ENCODE results near the gene MYOF. TPM values are rescaled to one million over a fixed set of nuclear protein-coding genes. Genes with fewer than 3 reads are reported as not detected.

Gene MYOF
- total and polyA plus RNA-seq, 2 experiments from 2014 or later = 101 to 261 TPM

DNA sequence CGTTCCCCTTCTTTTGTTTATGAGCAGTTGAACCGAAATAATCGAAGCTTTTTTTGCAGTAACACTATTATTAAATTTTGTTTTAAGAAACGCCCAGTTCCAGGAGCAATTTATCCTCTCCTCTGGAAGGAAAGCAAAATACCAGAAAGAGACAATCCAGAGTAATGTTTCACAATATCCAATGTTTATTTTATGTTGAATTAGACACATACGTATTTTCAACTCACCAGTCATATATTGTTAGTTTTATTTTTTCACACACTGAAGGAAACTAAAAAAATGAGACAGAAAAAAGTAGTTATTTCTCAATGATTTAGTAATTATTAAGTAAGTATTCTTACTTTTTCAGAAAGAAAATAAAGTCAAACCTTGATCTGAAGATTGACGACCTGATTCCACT is 85.1 kb downstream of the MYOF start:
- 77 to 79% methylated on average over 6 of the region's 6 CpGs for WGBS, 2 experiments (ENCODE audit: low coverage in 1 of 2, low lambda C conversion rate in 2 of 2, missing lambda C conversion rate in 2 of 2)
- Histone ChIP-seq H3F3A (ENCODE audit: insufficient read depth) (peaks cover 58% of the 10 kb centered on the region), H3K9me2 (ENCODE audit: insufficient read depth) (no peaks in the 10 kb centered on the region), H3K4me2 (ENCODE audit: unreplicated experiment) (no peak overlapping the region), H3K4me3 (no peak overlapping the region), H2AFZ (no peak overlapping the region), H3K36me3 (ENCODE audit: low read depth) (peaks cover 93% of the 10 kb centered on the region), H3K9ac (no peak overlapping the region), H3K9me3 (ENCODE audit: low read depth) (no peaks in the 10 kb centered on the region), H3K27ac (no peak overlapping the region), H3K79me2 (ENCODE audit: insufficient read depth) (peaks cover 43% of the 10 kb centered on the region), H3K27me3 (replicated peaks; ENCODE audit: insufficient read depth) (no peaks in the 10 kb centered on the region), H3K4me1 (ENCODE audit: insufficient read depth) (peaks cover 7% of the 10 kb centered on the region; the same call in 1 of the 2 replicates), H4K20me1 (ENCODE audit: insufficient read depth) (no peaks in the 10 kb centered on the region)
- DNase-seq = no peak
- TF ChIP-seq EZH2phosphoT487 (IDR thresholded peaks at IDR 0.05; ENCODE audit: insufficient read depth, low read depth) (no peak), EZH2 (IDR thresholded peaks at IDR 0.05; ENCODE audit: insufficient read depth, poor library complexity, severe bottlenecking) (no peak)
- in situ Hi-C loops (cut with MboI) = no loop called here

- H3K9me2 ChIP-seq (ENCODE audit: insufficient read depth) = no peaks in the 10 kb centered on the region
- in situ Hi-C loops (cut with MboI) = no loop called here
- no peak overlapping the region for H3K9ac ChIP-seq
- H3K36me3 ChIP-seq (ENCODE audit: low read depth) = peaks cover 78% of the 10 kb centered on the region
- H3K79me2 ChIP-seq (ENCODE audit: insufficient read depth) = peaks cover 26% of the 10 kb centered on the region
- H3K4me2 ChIP-seq (ENCODE audit: unreplicated experiment) = no peak overlapping the region
- 70 to 71% methylated on average over 7 of the region's 7 CpGs for WGBS, 2 experiments (ENCODE audit: low coverage in 1 of 2, low lambda C conversion rate in 2 of 2, missing lambda C conversion rate in 2 of 2)
- H3K4me1 ChIP-seq (ENCODE audit: insufficient read depth) = peaks cover 22% of the 10 kb centered on the region
- no peaks in the 10 kb centered on the region for H3K9me3 ChIP-seq (ENCODE audit: low read depth)
- no peak overlapping the region for H3K4me3 ChIP-seq
- H4K20me1 ChIP-seq (ENCODE audit: insufficient read depth) = no peaks in the 10 kb centered on the region
- TF ChIP-seq EZH2 (IDR thresholded peaks at IDR 0.05; ENCODE audit: insufficient read depth, poor library complexity, severe bottlenecking) (no peak), EZH2phosphoT487 (IDR thresholded peaks at IDR 0.05; ENCODE audit: insufficient read depth, low read depth) (no peak)
- DNase-seq = no peak
- H3F3A ChIP-seq (ENCODE audit: insufficient read depth) = peaks cover 73% of the 10 kb centered on the region
- no peaks in the 10 kb centered on the region for H3K27me3 ChIP-seq (replicated peaks; ENCODE audit: insufficient read depth)
- no peak overlapping the region for H2AFZ ChIP-seq
- H3K27ac ChIP-seq = no peak overlapping the region
These were observed 88.9 kb downstream of the MYOF start for GRCh38 chr10:93393211-93393610.

DNA sequence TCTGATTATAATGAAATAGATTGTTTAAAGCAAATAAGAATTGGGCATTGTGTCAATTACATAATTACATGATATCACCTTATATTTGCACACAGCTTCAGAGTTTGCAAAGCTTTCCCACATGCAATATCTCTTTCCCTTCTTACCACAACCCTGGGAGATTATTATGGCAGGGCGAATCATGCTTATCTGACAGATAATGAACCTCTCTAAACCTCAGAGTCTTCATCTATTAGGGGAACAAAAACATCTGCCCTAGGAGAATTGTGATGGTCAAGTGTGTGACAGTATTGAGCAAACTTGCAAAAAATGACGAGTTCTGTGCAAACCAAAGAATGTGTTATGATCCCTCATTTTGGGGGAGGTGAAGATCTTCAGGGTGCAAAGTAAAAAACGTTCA is 90.0 kb downstream of the MYOF start:
- TF ChIP-seq EZH2phosphoT487 (IDR thresholded peaks at IDR 0.05; ENCODE audit: insufficient read depth, low read depth) = no peak
- no peak for TF ChIP-seq EZH2 (IDR thresholded peaks at IDR 0.05; ENCODE audit: insufficient read depth, poor library complexity, severe bottlenecking)
- H3K4me2 ChIP-seq (ENCODE audit: unreplicated experiment) = no peak overlapping the region
- peak overlapping the region; percentile 72; the same call in 1 of the 2 replicates for H3K27ac ChIP-seq
- H3F3A ChIP-seq (ENCODE audit: insufficient read depth) = peaks cover 73% of the 10 kb centered on the region
- H2AFZ ChIP-seq = no peak overlapping the region
- in situ Hi-C loops (cut with MboI) = no loop called here
- no peak for DNase-seq
- WGBS, 2 experiments (ENCODE audit: low coverage in 1 of 2, low lambda C conversion rate in 2 of 2, missing lambda C conversion rate in 2 of 2) = 58 to 65% methylated on average over 3 of the region's 3 CpGs
- H3K9me2 ChIP-seq (ENCODE audit: insufficient read depth) = no peaks in the 10 kb centered on the region
- H3K9me3 ChIP-seq (ENCODE audit: low read depth) = no peaks in the 10 kb centered on the region
- H3K4me1 ChIP-seq (ENCODE audit: insufficient read depth) = peaks cover 28% of the 10 kb centered on the region
- H3K79me2 ChIP-seq (ENCODE audit: insufficient read depth) = peaks cover 25% of the 10 kb centered on the region
- no peak overlapping the region for H3K9ac ChIP-seq
- H3K4me3 ChIP-seq = no peak overlapping the region
- peaks cover 76% of the 10 kb centered on the region for H3K36me3 ChIP-seq (ENCODE audit: low read depth)
- H4K20me1 ChIP-seq (ENCODE audit: insufficient read depth) = no peaks in the 10 kb centered on the region
- no peaks in the 10 kb centered on the region for H3K27me3 ChIP-seq (replicated peaks; ENCODE audit: insufficient read depth)

GRCh38 chr10:93390306-93391090 is 91.6 kb downstream of the MYOF start:
- DNase-seq = peak; percentile 71

More at GRCh38 chr10:93390306-93391090, 91.6 kb downstream of the MYOF start:
- Histone ChIP-seq H3K9me3 (ENCODE audit: low read depth) (no peaks in the 10 kb centered on the region), H3K4me1 (ENCODE audit: insufficient read depth) (peaks cover 43% of the 10 kb centered on the region), H3K36me3 (ENCODE audit: low read depth) (peaks cover 70% of the 10 kb centered on the region), H3K27me3 (replicated peaks; ENCODE audit: insufficient read depth) (no peaks in the 10 kb centered on the region), H2AFZ (no peak overlapping the region), H4K20me1 (ENCODE audit: insufficient read depth) (no peaks in the 10 kb centered on the region), H3K4me2 (ENCODE audit: unreplicated experiment) (peak overlapping the region; percentile 15), H3K9me2 (ENCODE audit: insufficient read depth) (no peaks in the 10 kb centered on the region), H3F3A (ENCODE audit: insufficient read depth) (peaks cover 78% of the 10 kb centered on the region), H3K9ac (no peak overlapping the region; the same call in 1 of the 2 replicates), H3K27ac (peak overlapping the region; percentile 72), H3K79me2 (ENCODE audit: insufficient read depth) (peaks cover 29% of the 10 kb centered on the region), H3K4me3 (no peak overlapping the region)
- no peak for TF ChIP-seq EZH2phosphoT487 (IDR thresholded peaks at IDR 0.05; ENCODE audit: insufficient read depth, low read depth)
- WGBS, 2 experiments (ENCODE audit: low coverage in 1 of 2, low lambda C conversion rate in 2 of 2, missing lambda C conversion rate in 2 of 2) = 72 to 77% methylated on average over 3 of the region's 3 CpGs
- in situ Hi-C loops (cut with MboI) = no loop called here
